GM21423 (cell line): ENCODE results near the gene CAPN3.

Experiments
- ATAC-seq: cut with Tn5 transposase; IDR thresholded peaks from one replicate; pipeline ENCODE4 v1.9.1; 2021; ENCODE audit warnings: mild to moderate bottlenecking, moderate library complexity; ENCODE audit not compliant: unreplicated experiment

The CAPN3 gene

GRCh38 chr15:42355291-42355690, 4.0 kb upstream of the CAPN3 start:
- ATAC-seq, result no peak

- no peak for ATAC-seq
Measured at GRCh38 chr15:42356851-42357250, 2.5 kb upstream of the CAPN3 start.

DNA sequence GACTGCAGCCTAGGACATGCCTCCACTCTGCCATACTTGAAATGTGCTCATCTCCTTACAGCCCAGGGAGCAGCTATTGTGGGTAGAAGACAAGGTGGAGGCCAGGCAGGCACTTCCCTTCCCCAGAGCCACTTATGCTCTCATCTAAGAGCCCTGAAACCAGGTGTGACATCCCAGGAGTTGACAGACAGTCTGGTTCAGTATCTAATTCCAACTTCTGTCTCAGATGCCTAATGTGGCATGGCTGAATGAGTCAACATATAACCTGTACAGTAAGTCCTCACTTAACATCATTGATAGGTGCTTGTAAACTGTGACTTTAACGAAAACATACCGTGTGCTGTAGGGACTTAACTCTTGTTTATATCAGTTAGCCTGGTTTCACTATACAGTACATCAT, 1.2 kb upstream of the CAPN3 start:
- ATAC-seq, result no peak

- ATAC-seq, result no peak
Measured at GRCh38 chr15:42359985-42360384, 684 bp downstream of the CAPN3 start.

- ATAC-seq, result no peak
Measured at GRCh38 chr15:42360535-42361112, 1.3 kb downstream of the CAPN3 start.

GRCh38 chr15:42363487-42363886, 4.2 kb downstream of the CAPN3 start:
- no peak for ATAC-seq

DNA sequence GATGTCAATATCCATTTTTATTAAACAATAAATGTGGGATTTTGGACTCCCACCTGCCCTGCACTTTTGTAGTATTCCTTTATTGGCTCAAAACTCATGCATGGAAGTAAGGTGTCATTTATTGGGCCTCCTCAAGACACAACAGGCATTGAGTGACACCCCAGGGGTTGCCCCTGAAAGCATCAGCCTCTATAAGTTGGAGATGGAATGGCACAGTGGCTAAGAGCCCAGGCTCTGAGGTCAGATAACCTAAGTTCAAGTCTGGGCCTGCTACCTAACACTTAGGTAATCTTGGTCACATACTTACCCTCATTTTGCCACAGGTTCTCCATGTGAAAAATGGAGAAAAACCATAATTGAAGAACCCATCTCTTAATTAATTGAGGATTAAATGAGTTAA, 4.6 kb downstream of the CAPN3 start:
- ATAC-seq, result no peak

GRCh38 chr15:42364529-42364928, 5.2 kb downstream of the CAPN3 start:
- ATAC-seq, result no peak

DNA sequence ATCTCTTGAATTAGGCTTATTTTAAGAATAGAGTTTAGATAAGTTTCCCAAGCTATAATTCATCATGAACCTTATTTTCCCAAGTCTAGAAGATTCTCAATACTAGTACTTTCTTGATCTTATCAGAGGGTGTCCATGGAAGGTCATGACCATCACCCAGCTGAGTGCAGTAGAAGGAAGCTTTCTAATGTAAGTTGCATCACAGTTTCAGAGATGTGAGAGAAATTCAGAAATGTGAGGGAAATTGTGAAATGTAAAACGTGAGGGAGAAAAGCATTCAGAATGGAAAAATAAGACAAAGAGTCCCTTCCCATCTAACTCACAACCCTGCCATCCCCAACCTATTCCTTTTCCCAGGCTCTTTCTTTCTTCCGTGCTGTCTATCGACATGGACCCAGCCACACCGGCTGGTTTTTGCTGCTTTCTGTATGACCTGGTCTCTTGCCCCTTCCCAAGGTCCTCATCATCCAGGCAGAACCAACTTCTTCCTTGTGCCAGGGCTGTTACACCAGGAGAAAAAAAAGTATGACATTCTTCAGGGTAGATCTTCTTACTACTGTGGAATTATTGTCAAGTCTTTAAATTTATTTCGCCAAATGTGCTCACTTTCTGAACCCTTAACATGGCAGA, 6.7 kb downstream of the CAPN3 start:
- no peak for ATAC-seq

GRCh38 chr15:42367041-42367440, 7.7 kb downstream of the CAPN3 start:
- ATAC-seq, result no peak

- no peak for ATAC-seq
Measured at GRCh38 chr15:42368096-42368495, 8.8 kb downstream of the CAPN3 start.

DNA sequence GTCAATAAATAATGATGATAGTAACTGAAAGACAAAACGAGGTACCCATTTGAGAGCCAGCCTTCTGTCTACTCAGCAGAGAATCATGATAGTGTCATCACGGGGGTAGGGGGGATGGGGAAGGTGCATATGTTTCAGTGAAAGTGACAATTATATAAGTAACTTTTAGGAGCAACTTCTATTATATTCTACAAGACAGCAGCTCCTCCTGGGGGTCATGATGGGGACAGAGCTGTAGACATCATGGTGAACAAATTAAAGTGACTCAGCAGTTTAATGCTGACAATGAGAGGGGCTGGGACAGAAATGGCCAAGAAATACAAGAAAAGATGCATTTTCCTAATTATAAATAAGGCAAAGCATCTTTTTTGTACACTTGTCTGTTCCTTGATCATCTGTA, 11.8 kb downstream of the CAPN3 start:
- no peak for ATAC-seq

DNA sequence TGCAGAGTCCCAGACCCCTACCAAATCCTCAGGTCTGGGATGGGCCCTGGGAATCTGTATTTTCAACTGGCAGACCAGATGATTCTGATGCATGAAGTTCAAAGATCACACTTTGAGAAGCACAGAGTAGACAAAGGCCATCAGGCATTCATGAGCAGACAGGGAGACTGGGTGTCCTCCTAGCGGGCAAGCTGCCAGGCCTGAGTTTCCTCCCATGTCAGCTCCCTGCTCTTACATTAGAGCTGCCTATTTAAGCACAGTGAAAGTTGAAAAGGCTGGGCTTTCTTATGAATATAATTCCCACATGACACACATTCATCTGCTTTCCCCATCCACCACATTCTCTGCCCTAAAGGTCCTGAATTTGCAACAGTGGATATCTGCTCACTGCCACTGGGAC, 14.0 kb downstream of the CAPN3 start:
- ATAC-seq, result no peak

DNA sequence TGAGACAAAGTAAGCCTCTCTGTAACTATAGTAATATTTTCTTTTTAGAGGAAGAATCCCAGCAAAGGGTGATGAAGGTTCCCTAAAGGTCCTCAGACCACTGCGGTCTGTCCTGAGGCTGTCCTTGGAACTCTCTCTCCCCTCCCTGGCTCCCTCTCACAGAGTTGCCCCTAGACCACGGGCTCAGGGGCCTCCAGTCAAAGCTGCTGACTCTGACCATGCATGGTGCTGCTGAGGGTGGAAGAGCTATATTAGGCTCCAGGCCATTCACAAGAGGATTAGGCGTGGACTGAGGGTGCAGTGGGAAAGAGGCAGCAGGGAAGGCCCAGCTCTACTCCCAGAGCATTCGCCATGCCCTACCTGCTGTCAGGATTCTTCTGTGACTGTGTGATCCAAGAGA, 14.6 kb downstream of the CAPN3 start:
- ATAC-seq, result no peak

GRCh38 chr15:42374810-42375209, 15.5 kb downstream of the CAPN3 start:
- ATAC-seq, result no peak

GRCh38 chr15:42375252-42375651, 16.0 kb downstream of the CAPN3 start:
- no peak for ATAC-seq

- no peak for ATAC-seq
Measured at GRCh38 chr15:42375941-42376340, 16.6 kb downstream of the CAPN3 start.

DNA sequence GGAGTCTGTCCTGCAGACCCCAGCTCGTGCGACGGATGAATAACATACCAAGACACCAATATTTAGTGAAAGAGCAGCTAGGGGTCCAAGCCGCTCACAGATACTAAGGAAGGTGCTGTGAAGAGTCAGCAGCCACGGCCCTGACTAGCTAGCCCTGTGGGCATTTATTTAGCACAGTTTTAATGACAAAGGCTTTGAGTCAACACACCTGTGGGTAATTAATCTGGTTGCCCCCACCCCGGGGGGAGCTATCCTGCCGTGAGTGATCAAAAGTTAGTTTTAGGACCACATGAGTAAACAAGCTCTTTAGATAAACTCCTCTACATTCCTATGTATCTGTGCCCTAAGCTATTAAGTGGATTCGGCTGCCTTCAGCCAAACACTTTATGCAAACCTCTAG, 18.7 kb downstream of the CAPN3 start:
- no peak for ATAC-seq

DNA sequence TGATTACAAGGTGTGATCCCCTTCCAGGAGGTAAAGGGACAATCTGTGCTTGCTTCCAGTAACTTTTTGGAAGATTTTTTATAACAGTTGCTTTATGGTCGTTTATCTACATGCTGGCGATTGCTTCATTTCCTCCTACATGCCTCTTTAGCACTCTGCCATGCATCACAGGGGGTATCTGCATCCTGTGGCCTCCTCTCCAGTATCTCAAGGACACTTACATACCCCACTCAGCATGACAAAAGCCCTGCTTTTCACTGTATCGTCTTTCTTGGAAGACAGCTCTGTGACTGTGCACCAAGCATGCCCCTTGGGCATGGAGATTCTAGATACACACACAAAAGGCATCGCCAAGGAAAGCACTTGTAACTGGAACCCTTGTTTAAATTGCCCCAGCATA, 25.3 kb downstream of the CAPN3 start:
- no peak for ATAC-seq

- ATAC-seq, result no peak
Measured at GRCh38 chr15:42385206-42385979, 26.1 kb downstream of the CAPN3 start.

- no peak for ATAC-seq
Measured at GRCh38 chr15:42385980-42386700, 26.8 kb downstream of the CAPN3 start.

DNA sequence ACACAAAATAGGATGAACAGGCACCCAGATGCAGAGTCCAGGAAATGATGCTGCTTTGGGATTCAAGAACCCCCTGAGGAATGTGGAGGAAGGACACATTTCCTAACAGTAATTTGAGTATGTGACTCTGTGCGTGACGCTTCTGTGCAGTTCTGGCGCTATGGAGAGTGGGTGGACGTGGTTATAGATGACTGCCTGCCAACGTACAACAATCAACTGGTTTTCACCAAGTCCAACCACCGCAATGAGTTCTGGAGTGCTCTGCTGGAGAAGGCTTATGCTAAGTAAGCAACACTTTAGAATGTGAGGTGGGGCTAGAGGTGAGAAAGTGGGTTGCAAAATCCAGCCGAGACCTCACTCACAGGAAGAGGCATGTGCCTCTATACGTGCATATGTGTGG, 28.3 kb downstream of the CAPN3 start:
- ATAC-seq, result no peak
